Motor neuron (in vitro differentiated cells): ENCODE measurements around the gene RBM44. TPM values are rescaled to one million over a fixed set of nuclear protein-coding genes. Genes with fewer than 3 reads are reported as not detected.

ENCODE experiments used
- ATAC-seq, 8 experiments: fragments of 200-7000 bp; cut with Tn5 transposase; replicated peaks in 6 of 8; 2 replicates each; pipeline ENCODE4 v1.8.0; 2021; ENCODE audit warnings: mild to moderate bottlenecking in 8 of 8, moderate library complexity in 8 of 8
- H3K27ac ChIP-seq, 2 donors: fragments of 250-450 bp; sonication (Bioruptor Pico); 2 replicates each; pipeline ENCODE4 v1.9.0; 2021; ENCODE audit warnings: antibody characterized with exemption in 2 of 2, mild to moderate bottlenecking in 2 of 2, moderate library complexity in 1 of 2
- H3K4me1 ChIP-seq, 2 donors: fragments of 250-450 bp; sonication (Bioruptor Pico); replicated peaks in 1 of 2; 2 replicates each; pipeline ENCODE4 v1.6.1; 2021; ENCODE audit warnings: antibody characterized with exemption in 2 of 2, mild to moderate bottlenecking in 2 of 2, moderate library complexity in 1 of 2
- H3K4me3 ChIP-seq, 5 donors: fragments of 250-450 bp; sonication (Bioruptor Pico); 2 replicates each; pipeline ENCODE4 v1.9.0; 2021; ENCODE audit warnings: antibody characterized with exemption in 5 of 5, mild to moderate bottlenecking in 5 of 5, moderate library complexity in 4 of 5
- WGBS, 10 experiments: fragments of 450-650 bp; shearing (Covaris generic); methylation state at CpG; one replicate each; pipeline ENCODE4 v1.0.0; 2022; 5-methylcytosine and 5-hydroxymethylcytosine counted together
- in situ Hi-C, 9 experiments: fragments of 400-800 bp; cut with MboI; loops; one replicate each; pipeline ENCODE4 v1.15.0; 2021; ENCODE audit warnings: low sequenced_read_pairs in 9 of 9, low pct_unique_long_range_greater_than_20kb in 2 of 9; ENCODE audit not compliant: unreplicated experiment in 9 of 9
- total RNA-seq, 8 experiments: library from RNA; unstranded; fragments of 300-600 nt; gene quantifications; 2 replicates each; pipeline versions ENCODE4 v1.2.3 to v1.2.4, GENCODE V29; 2022

Gene RBM44
- total RNA-seq, 8 experiments from 2014 or later: 0.22 to 0.81 (median 0.40) TPM

DNA sequence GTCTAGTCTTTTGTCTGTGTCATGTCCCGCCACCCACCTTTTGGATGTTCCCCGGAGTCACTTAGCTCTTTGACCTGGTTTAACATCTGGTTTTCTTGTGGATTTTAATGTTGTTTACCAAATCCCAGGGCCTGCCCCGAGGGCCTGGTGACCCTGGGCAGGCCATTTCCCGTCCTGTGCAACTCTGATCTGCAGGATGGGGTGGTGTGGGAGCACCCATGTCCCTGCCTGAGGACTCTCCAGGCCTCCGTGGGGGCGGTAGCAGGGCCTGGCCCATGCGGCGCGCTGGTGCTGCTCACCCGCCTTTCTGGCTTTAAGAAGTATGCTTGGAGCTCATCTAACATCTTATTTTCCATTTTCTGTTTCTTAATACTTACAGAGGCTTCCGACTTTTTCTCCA lies 71.5 kb downstream of the RBM44 start:
- WGBS, 10 experiments: 58 to 100% (median 90%) methylated on average over 1 to 8 of the region's 11 CpGs; no CpG with 5 or more reads in 1 of the 10 experiments
- ATAC-seq: no peak
- Histone ChIP-seq H3K27ac (no peak overlapping the region), H3K4me1 (peaks cover 9 to 29% of the 10 kb centered on the region in 2 donors), H3K4me3 (no peak overlapping the region)
- in situ Hi-C loops: loop anchor here in 7 of 9 experiments (25.0 kb wide), 1 partner anchor 392 kb away; no protein-coding TSS in a partner anchor

DNA sequence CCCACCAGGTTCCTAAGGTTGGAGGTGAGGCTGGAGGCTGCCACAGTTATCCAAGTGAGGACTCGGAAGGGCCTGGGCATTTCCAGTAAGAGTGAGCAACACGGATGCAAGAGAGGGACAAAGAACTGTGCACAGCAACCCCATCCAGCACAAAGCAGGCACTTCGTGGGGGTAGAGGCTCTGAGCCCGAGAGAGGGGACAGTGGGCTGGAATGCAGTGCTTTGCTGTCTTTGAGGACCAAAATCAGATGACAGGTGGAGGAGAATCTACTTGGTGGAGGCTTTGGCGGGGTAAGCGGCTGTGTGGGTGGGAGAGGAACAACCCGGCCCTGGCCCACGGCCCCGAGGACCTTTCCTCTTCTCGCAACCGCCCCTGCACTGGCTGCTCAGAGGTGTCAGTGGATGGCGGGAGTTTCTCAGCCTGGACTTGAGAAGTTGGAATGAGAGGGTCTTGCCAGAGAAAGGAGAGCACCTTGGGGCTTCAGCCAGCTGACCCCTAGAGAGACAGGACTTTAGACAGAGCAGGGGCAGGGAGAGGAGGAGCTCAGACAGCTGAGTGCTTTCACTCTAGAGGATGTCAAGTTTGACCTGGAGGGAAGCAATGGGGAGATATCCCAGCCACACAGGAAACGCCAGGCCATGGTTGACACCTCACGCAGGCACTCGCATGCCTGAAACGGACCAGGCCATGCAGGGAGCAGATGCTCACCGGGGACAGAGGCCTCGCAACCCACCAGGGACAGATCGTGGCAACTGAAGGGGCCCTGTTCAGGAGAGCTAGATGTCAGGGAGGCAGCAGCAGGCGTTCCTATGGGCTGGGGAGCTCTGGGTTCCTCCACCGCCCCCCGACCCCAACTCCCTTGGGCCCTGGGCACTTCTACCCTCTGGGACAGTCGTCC lies 72.4 kb downstream of the RBM44 start:
- Histone ChIP-seq H3K27ac (no peak overlapping the region), H3K4me1 (peaks cover 9 to 21% of the 10 kb centered on the region in 2 donors), H3K4me3 (no peak overlapping the region)
- ATAC-seq: peak in 1 of 8 experiments; percentile 16
- in situ Hi-C loops: loop anchor here in 7 of 9 experiments (25.0 kb wide), 1 partner anchor 391 kb away; no protein-coding TSS in a partner anchor
- 73 to 100% (median 87%) methylated on average over 1 to 6 of the region's 23 CpGs; no CpG with 5 or more reads in 1 of the 10 experiments for WGBS, 10 experiments

DNA sequence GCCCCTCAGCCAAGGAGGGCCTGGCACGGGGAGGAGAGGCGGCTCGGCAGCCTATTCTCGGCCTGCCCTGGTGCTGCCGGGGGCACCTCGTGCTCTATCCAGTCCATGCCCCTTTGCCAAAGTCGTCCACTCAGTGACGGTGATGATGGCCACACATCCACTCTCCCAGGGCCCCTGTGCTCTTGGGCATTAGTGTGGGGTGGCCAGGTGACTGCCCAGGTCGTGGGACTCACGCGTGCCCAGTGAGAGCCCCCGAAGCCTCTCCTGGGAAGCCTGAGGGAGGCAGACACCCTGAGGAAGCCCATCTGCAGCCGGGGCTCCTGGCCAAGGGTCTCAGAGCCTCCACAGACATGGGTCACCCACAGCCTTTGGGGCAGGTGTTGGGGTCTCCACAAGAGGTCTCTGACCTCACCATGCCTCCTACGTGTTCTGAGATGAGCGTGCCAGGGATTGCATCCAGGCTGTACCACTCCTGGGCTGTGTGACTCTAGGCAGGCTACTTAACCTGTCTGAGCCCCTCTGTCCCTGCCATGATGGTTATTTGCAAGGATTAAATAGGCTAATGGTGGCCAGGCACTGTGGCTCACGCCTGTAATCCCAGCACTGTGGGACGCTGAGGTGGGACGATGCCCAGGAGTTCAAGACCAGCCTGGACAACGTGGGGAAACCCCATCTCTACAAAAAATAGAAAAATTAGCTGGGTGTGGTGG lies 73.8 kb downstream of the RBM44 start:
- WGBS, 10 experiments: 40 to 100% (median 93%) methylated on average over 1 to 6 of the region's 19 CpGs; no CpG with 5 or more reads in 5 of the 10 experiments
- Histone ChIP-seq H3K4me1 (peaks cover 9 to 12% of the 10 kb centered on the region in 2 donors), H3K4me3 (no peak overlapping the region), H3K27ac (no peak overlapping the region)
- no peak for ATAC-seq
- in situ Hi-C loops: loop anchor here in 7 of 9 experiments (25.0 kb wide), 1 partner anchor 390 kb away; no protein-coding TSS in a partner anchor

DNA sequence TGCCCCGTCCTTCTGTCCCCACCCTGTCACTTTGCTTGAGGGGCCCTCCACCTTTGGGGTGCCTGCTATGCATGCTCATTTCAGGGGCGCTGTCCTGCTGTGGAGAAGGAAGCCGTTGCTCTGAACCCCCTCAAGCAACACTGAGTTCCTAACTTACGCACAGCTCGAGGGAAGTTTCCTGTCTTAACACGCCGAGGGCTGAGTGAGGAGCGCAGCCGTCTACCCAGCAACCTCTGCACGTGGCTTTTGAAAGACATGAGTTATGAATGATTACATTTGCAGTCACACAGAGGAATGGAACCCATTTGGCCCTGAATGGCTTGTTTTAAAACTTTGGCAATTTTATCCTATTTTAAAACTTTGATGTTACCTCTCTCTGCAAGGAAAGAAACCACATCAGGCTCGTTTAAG lies 74.8 kb downstream of the RBM44 start:
- 50 to 100% (median 80%) methylated on average over 1 to 9 of the region's 11 CpGs; no CpG with 5 or more reads in 2 of the 10 experiments for WGBS, 10 experiments
- in situ Hi-C loops: loop anchor here in 7 of 9 experiments (25.0 kb wide), 1 partner anchor 389 kb away; no protein-coding TSS in a partner anchor
- Histone ChIP-seq H3K27ac (no peak overlapping the region), H3K4me1 (peaks cover 13 to 17% of the 10 kb centered on the region in 2 donors), H3K4me3 (no peak overlapping the region)
- ATAC-seq: no peak

DNA sequence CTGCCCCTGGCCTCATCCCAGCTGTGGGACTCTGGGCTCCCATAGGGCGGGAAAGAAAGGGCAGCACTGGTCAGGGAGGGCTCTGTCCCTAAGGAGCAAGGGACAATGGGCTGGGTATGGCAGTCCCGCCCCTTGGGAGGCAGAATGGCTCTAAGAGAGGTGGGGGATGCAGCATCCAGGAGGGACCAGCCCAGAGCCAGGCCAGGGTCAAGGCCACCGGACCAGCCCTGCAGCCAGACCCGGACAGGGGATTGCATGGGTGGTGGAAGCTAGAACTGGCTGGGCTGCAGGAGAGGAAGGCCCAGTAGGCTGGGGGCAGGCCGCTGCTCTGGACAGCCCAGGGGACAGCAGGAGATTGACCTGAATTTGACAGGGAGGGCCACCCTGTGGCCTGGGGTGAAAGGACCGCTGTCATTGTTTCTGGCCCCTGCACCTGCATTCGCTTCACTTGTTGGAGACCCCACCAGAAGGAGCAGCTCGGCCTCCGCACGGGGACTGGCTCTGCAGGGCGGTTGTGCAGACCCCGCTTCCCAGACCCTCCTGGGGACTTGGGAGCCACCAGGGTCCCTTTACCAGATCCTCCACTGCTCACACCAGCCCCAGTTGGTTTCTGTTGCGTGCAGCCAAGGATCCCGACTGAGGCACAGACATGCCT lies 75.4 kb downstream of the RBM44 start:
- in situ Hi-C loops: loop anchor here in 7 of 9 experiments (25.0 kb wide), 1 partner anchor 388 kb away; no protein-coding TSS in a partner anchor
- H3K4me1 ChIP-seq: peaks cover 19 to 22% of the 10 kb centered on the region in 2 donors
- H3K27ac ChIP-seq: no peak overlapping the region
- 33 to 100% (median 76%) methylated on average over 1 to 6 of the region's 14 CpGs; no CpG with 5 or more reads in 6 of the 10 experiments for WGBS, 10 experiments
- peak in 1 of 8 experiments; percentile 12 for ATAC-seq
- H3K4me3 ChIP-seq: no peak overlapping the region

DNA sequence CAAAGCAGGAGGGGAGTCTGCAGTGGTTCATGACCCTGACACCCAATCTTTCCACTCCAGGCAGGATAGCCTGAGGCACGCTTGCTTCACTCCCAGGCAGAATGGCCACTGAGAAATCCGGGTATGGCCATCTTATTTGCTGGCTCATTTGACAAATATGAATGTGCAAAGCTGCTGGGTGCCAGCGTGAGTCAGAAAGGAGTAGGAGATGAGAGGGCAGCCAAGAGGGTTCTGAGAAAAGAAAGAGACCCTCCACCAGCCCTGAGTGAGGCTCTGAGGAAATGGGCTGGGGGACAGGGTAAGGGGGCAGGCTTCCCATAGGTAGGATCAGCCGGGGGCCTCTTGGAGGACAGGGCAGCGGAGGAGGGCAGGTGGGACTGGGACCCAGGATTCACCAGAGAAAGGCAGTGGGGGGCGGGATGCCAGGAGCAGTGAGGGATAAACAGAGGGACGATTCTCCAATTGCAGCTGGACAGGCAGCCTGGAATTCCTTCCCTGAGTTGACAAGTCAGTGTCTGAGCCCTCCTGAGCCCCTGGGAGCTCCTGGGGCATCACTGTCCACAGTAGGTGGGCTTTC lies 76.1 kb downstream of the RBM44 start:
- peak in 1 of 8 experiments; percentile 66 for ATAC-seq
- H3K4me3 ChIP-seq: no peak overlapping the region
- H3K27ac ChIP-seq: no peak overlapping the region
- H3K4me1 ChIP-seq: peaks cover 26 to 28% of the 10 kb centered on the region in 2 donors
- 14 to 100% (median 51%) methylated on average over 1 to 4 of the region's 7 CpGs; no CpG with 5 or more reads in 6 of the 10 experiments for WGBS, 10 experiments
- in situ Hi-C loops: loop anchor here in 7 of 9 experiments (25.0 kb wide), 1 partner anchor 388 kb away; no protein-coding TSS in a partner anchor

DNA sequence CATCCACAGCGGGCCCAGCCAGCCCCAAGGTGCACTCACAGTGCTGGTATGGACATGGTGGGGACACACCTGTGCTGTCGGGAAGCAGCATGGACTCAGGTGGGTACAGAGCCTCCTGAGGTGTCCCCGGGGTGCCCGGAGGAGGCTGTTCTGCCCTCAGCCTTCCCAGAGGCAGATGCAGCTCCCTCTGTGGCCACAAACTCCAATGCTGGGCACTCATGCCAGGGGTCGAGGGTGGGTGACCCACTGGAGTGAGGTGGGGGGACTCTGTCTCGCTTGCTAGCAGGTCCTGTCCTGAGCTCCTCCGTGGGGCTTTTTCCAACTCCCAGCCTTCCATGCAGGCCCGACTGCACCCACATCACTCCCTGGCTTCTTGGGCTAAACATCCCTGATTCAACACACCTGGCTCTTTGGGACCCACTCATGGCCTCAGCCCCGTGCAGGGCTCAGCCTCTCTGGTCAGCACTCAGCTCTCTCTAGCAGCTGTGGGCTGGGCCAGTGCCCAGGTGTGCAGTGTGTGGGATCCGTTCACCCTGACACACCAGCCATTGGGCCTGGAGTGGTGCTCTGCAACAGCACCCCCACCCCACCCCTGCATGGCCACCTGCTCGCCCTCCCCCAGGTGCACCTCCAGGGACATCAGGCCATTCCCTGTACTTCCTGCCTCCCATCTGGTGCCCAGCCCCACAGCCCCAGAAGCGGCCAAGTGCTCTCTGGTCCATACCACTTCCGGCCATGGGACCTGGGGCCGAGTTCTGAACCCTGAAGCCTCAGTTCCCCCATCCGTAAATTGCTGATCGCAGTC lies 76.9 kb downstream of the RBM44 start:
- Histone ChIP-seq H3K4me3 (no peak overlapping the region), H3K27ac (no peak overlapping the region), H3K4me1 (peaks cover 28 to 34% of the 10 kb centered on the region in 2 donors)
- no peak for ATAC-seq
- 20 to 100% (median 78%) methylated on average over 1 to 4 of the region's 16 CpGs; no CpG with 5 or more reads in 6 of the 10 experiments for WGBS, 10 experiments
- in situ Hi-C loops: no loop called here

DNA sequence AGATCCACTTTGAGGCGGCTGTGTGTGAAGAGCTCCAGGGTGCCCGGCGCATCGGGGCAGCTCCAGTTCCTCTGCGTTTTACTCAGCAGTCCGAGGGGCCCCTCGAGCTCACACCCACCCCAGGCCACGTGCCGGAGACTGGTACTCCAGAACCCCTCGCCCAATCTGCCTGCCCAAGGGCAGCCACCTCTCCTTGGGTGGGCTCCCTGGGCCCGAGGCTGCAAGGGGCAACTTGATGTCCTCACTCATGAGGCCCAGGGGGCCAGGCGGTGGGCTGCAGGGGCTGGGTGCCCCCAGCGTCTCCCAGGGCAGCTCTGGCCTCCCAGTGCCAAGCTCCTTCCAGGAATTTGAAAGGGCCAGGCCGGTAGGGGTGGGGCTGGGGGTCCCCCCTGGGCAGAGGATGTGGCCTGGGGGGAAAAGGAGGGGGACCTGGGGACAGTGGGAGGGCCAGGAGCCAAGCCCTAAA lies 77.5 kb downstream of the RBM44 start:
- H3K4me1 ChIP-seq: peaks cover 28 to 34% of the 10 kb centered on the region in 2 donors
- in situ Hi-C loops: no loop called here
- 83 to 96% methylated on average over 5 to 11 of the region's 14 CpGs; no CpG with 5 or more reads in 8 of the 10 experiments for WGBS, 10 experiments
- H3K27ac ChIP-seq: no peak overlapping the region
- ATAC-seq: no peak
- H3K4me3 ChIP-seq: no peak overlapping the region

DNA sequence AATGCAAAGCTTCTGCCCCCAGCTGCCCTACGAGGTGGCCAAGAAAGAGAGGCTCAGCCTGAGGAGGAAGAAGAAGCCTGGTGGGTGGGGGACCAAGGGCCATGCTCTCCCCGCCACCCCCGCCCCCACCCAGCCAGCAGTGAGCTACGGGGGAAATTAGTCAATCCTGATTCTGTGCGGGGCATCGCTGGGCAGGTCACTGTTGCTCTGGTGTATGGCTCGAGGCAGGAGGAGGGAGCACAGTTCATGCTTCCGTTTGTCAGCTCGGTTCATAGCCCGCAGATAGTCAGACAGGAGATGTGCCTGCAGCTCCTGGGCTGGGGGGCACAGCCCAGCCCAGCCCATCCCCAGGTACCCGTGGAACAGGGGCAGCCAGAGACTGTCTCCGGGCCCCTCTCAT lies 78.0 kb downstream of the RBM44 start:
- no peak for ATAC-seq
- no peak overlapping the region for H3K27ac ChIP-seq
- peaks cover 28 to 34% of the 10 kb centered on the region in 2 donors for H3K4me1 ChIP-seq
- in situ Hi-C loops: no loop called here
- 75% methylated on average over 4 of the region's 12 CpGs; no CpG with 5 or more reads in 9 of the 10 experiments for WGBS, 10 experiments
- H3K4me3 ChIP-seq: no peak overlapping the region

DNA sequence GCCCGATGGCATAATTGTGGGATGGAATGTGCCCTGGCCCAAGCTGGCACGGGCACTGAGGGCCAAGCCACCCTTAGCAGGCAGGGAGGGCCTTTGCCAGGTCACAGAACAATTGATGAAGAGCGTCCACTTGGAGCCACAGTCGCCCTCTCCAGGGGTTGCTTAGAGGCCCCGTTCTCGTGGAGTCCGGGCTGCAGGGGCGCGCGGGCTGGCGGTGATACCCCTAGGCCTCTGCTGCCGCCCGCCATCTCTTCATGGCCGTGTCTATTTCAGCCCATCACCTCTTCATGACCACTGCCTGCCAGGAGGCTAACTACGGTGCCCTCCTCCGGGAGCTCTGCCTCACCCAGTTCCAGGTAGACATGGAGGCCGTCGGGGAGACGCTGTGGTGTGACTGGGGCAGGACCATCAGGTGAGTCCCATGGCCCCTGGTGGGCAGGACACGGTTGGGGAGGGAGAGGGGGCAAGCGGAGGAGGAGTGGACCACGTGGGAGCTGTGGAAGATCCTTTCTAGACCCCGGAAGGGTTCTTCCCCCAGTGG lies 78.4 kb downstream of the RBM44 start:
- in situ Hi-C loops: no loop called here
- no CpG with 5 or more reads among the region's 23 CpGs for WGBS, 10 experiments
- no peak overlapping the region for H3K27ac ChIP-seq
- H3K4me1 ChIP-seq: peaks cover 28 to 34% of the 10 kb centered on the region in 2 donors
- ATAC-seq: no peak
- no peak overlapping the region for H3K4me3 ChIP-seq

DNA sequence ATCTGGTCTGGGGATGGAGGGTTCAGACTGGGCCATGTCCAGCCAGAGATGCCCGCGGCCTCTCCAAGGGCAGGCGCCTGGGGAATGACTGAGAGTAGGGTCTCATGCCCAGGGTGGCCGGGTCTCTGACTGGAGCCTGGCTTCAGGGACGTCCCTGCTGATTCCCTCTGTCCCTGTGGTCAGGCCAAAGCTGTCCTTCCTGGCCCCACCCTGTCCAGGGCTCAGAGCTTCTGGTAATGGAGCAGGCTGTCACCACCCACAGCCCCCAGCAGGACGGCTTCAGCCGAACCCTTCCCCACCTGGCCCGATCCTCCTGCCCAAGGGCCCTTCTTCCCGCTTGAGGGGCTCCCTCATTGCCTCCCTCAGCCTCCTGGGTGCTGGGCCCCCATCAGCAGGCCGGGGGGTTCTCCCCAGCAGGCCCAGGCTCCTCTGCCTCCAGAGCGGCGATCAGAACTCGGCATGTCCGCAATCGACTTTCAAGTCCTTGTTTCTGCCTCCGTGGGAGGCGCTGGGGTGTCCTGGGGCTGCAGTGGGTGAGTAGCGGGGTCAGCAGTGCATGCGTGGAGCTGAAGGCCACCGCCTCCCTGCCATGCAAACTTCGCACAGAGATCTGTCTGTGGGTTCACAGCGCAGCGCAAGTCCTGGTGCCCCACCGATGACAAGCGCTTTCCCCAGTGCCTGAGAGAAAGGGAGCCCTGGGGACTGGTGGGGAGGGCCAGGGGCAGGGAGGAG lies 79.2 kb downstream of the RBM44 start:
- in situ Hi-C loops: no loop called here
- H3K4me3 ChIP-seq: no peak overlapping the region
- 60 to 100% (median 80%) methylated on average over 1 to 3 of the region's 25 CpGs; no CpG with 5 or more reads in 7 of the 10 experiments for WGBS, 10 experiments
- H3K4me1 ChIP-seq: peaks cover 28 to 34% of the 10 kb centered on the region in 2 donors
- ATAC-seq: no peak
- H3K27ac ChIP-seq: peak overlapping the region in 1 of 2 donors; percentile 69
